IMR-90 (cell line): ENCODE data around the gene PKD1. TPM values are rescaled to one million over a fixed set of nuclear protein-coding genes. Genes with fewer than 3 reads are reported as not detected.

Experiments
- CEBPB ChIP-seq: IDR thresholded peaks from 2 replicates; pipeline ENCODE4 v1.6.1; 2012; ENCODE audit warnings: low read depth, low read length, improper control_type of control experiment
- polyA plus RNA-seq, 3 experiments: library from polyadenylated mRNA; depleted of rRNA; stranded (reverse); fragments of >200 nt; gene quantifications; 2 replicates each; pipeline ENCODE4 v1.2.3, GENCODE V29; 2012; ENCODE audit warnings: low replicate concordance in 1 of 3
- total RNA-seq: library from RNA; depleted of rRNA; stranded (reverse); fragments of >200 nt; gene quantifications from 2 replicates; pipeline ENCODE4 v1.2.3, GENCODE V29; 2012
- TF ChIP-seq, protein P1 (sequence below): fragments of 150-350 bp; IDR thresholded peaks from 2 replicates; pipeline ENCODE4 v1.6.1; 2016; ENCODE audit warnings: low read depth, mild to moderate bottlenecking, low read length, moderate library complexity, borderline replicate concordance

The PKD1 gene
- total and polyA plus RNA-seq, 2 of the 4 experiments (the other 2 are of a cell fraction), result 7.9 to 97.3 TPM

GRCh38 chr16:2155091-2155950, 19.6 kb upstream of the PKD1 start, which contains the start of gene TRAF7 (continued):
- TF ChIP-seq, protein P1, sequence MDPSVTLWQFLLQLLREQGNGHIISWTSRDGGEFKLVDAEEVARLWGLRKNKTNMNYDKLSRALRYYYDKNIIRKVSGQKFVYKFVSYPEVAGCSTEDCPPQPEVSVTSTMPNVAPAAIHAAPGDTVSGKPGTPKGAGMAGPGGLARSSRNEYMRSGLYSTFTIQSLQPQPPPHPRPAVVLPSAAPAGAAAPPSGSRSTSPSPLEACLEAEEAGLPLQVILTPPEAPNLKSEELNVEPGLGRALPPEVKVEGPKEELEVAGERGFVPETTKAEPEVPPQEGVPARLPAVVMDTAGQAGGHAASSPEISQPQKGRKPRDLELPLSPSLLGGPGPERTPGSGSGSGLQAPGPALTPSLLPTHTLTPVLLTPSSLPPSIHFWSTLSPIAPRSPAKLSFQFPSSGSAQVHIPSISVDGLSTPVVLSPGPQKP, result 0 out of 2 replicates have a peak, but pooled peaks have one; percentile 57
- TF ChIP-seq CEBPB, result no peak
